ENCODE results near the gene LAGE3.

The LAGE3 gene

DNA sequence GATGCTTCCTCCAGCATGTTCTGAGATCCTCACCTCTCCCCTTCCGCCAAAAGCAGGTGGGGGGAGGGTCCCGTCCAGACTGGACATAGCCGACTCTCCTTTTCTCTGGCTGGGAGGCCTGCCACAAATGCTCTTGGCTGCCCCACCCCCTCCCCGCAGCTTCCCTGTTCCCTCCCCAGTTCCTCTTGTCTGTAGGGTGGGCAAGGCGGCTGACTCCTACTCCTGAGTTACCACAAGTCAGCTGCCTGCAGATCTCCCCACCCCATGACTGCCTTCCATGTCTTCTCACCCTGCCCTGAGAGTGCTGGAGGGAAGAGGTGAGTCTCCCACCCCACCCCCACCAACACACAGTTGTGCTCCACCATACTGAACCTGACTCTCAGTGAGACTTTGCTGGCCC, 47.7 kb downstream of the LAGE3 start:
- no peak for DNase-seq

DNA sequence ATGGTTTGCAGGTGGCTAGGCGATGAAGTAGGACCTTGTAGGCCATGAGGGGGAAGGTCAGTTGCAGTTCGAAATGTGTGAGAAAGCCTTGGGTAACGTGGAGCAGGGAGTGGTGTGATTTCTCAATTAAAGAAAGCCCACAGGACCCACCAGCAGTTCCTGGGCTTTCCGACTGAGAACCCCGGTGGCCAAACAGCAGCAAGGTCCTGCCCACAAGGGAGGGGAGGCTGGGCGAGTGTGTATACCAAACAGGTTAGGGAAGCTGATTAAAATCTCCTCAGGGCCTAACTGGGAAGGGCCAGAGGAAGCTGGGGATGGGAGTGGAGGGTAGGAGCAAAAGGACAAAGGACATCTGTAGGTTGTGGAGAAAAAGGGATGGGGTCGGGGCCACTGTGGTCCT, 48.2 kb downstream of the LAGE3 start:
- no peak for DNase-seq

DNA sequence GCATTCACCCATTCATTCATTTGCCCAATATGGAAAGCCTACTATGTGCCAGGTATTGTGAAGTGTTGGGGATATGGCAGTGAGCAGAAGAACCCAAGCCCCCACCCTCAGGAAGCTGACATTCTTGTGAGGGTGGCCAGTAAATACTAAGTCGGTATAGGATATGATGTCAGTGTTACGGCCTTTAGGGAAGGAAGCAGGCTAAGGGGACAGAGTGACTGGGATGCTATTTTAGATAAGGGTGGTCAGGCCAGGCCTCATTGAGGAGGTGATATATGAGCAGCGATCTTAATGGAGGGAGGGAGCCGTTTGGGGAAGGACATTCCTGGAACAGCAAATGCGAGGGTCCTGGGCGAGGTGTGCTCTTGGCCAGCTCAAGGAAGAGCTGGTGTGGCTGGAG, 48.6 kb downstream of the LAGE3 start:
- DNase-seq: no peak

DNA sequence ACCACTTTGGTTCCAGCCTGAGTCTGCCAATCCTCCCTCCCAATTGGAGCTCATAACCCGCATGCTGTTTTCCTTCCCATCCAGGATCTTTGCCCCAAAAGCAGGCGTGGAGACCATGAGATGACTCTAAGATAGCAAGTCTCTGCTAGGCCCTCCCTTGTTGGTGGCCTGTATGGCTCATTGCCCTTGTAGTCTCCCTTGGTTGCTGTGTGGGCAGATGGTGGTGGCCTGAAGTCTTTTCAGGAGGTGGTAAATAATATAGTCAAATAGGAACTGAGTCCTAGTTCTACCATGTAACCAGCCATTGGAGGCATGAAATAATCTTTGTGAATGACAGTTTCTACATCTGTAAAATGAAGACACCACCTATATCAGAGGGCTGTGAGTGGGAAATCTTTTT, 49.4 kb downstream of the LAGE3 start:
- no peak for DNase-seq

DNA sequence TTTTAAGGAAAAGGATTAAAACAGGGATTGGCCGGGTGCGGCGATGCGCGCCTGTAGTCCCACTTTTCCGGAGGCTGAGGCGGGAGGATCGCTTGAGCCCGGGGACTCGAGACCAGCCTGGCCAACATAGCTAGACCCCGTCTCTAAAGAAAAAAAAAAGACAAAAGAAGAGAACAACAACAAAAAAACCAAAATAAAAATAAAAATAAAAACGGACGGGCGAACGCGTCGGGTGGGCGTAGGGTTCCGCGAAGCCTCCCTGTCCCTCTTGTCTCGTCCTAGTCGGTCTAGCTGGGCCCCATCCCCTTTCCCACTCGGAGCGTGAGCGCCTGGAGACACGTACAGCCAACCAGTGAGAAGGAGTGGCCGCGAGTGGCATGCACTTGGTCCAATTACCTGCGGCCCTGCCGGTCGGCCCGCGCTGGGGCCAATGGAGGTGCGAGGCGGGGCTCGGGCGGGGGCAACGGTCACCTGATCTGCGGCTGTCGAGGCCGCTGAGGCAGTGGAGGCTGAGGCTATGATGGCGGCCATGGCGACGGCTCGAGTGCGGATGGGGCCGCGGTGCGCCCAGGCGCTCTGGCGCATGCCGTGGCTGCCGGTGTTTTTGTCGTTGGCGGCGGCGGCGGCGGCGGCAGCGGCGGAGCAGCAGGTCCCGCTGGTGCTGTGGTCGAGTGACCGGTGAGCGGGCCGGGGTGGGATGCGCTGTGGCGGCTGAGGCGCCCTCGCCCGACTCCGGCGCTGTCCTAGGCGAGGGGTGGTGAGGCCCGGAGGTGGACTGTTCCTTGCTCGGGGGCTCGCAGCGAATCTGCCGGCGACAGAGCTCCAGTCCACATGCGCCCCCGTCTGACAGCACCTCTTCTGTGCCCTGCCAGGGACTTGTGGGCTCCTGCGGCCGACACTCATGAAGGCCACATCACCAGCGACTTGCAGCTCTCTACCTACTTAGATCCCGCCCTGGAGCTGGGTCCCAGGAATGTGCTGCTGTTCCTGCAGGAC, 50.6 kb downstream of the LAGE3 start, which contains the start of gene ATP6AP1:
Gene ATP6AP1 (plus strand): TSS at position 502 of the 996 bp plus-strand sequence. CDS start 16 bp downstream, at position 518.
- DNase-seq: peak; percentile 81

All from activated CD4-positive, alpha-beta T cell treated with anti-CD3 and anti-CD28 coated beads, Interleukin-2, amount 50 U/mL, for 1 hour (primary cell).